ENCODE results near the gene DPM3. TPM values are rescaled to one million over a fixed set of nuclear protein-coding genes. Genes with fewer than 3 reads are reported as not detected.

Gene DPM3
- total and polyA plus RNA-seq, 8 donors = 19.6 to 91.0 (median 29.1) TPM

DNA sequence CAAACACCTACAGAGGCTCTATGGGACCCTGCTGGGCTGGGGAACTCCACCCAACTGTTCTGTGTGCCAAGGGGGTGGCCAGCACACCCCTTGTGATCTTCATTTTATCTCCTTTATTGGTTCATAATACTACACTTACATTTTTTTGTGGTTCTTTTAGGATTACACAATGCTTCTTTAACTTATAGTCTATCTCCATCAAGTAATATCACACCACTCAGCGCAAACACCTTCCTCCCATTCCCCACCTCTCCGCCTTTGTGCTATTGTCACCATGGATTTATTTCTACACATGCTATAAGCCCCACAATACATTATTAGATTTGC, 45.7 kb downstream of the DPM3 start:
- Histone ChIP-seq H3K27me3 (no peaks in the 10 kb centered on the region), H3K36me3 (no peaks in the 10 kb centered on the region), H3K27ac (no peak overlapping the region), H3K4me1 (peaks cover 11 to 21% of the 10 kb centered on the region in 2 donors), H3K9me3 (no peaks in the 10 kb centered on the region), H3K4me3 (no peak overlapping the region)
- ATAC-seq = peak; percentile 4
- TF ChIP-seq, protein P1, sequence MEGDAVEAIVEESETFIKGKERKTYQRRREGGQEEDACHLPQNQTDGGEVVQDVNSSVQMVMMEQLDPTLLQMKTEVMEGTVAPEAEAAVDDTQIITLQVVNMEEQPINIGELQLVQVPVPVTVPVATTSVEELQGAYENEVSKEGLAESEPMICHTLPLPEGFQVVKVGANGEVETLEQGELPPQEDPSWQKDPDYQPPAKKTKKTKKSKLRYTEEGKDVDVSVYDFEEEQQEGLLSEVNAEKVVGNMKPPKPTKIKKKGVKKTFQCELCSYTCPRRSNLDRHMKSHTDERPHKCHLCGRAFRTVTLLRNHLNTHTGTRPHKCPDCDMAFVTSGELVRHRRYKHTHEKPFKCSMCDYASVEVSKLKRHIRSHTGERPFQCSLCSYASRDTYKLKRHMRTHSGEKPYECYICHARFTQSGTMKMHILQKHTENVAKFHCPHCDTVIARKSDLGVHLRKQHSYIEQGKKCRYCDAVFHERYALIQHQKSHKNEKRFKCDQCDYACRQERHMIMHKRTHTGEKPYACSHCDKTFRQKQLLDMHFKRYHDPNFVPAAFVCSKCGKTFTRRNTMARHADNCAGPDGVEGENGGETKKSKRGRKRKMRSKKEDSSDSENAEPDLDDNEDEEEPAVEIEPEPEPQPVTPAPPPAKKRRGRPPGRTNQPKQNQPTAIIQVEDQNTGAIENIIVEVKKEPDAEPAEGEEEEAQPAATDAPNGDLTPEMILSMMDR (IDR thresholded peaks at IDR 0.05) = no peak
- intact Hi-C loops (cut with DNase I) = no loop called here
- no peak for DNase-seq

- intact Hi-C loops (cut with DNase I) = loop anchor here in 1 of 2 donors (2.0 kb wide), 1 partner anchor 75 kb away; no protein-coding TSS in a partner anchor
Measured at GRCh38 chr1:155093911-155094621, 46.3 kb downstream of the DPM3 start.

DNA sequence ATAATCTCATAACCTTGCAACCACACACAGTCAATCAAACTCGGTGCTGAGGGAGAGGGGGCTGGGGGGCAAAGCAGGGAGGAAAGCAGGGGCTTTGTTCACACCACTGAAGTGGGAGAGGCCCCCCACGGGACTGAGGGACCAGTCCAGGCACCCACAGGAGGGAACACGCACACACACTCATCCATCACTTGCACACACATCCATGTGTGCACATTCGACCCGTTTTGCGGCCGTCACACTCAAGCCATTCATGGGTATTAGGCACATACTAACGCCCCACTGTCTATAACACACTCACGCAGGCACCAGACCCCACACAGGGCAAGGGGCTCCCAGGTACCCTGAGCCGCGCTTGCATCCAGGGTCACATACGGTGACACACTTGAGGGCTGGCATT, 47.7 kb downstream of the DPM3 start:
- ATAC-seq (no peak), DNase-seq (peak in 1 of 4 donors; percentile 39)
- Histone ChIP-seq H3K4me3 (no peak overlapping the region), H3K9me3 (no peaks in the 10 kb centered on the region), H3K36me3 (no peaks in the 10 kb centered on the region), H3K4me1 (peaks cover 11 to 21% of the 10 kb centered on the region in 2 donors), H3K27ac (no peak overlapping the region), H3K27me3 (no peaks in the 10 kb centered on the region)
- TF ChIP-seq, protein P1 (IDR thresholded peaks at IDR 0.05) = no peak
- intact Hi-C loops (cut with DNase I) = loop anchor here in 1 of 2 donors (2.0 kb wide), 1 partner anchor 76 kb away; no protein-coding TSS in a partner anchor

More at GRCh38 chr1:155093911-155094621, 46.3 kb downstream of the DPM3 start:
- no peaks in the 10 kb centered on the region for H3K9me3 ChIP-seq
- H3K4me3 ChIP-seq = no peak overlapping the region
- H3K36me3 ChIP-seq = no peaks in the 10 kb centered on the region
- H3K27ac ChIP-seq = peak overlapping the region in 1 of 2 donors; percentile 49
- H3K27me3 ChIP-seq = no peaks in the 10 kb centered on the region
- H3K4me1 ChIP-seq = peaks cover 11 to 21% of the 10 kb centered on the region in 2 donors
- TF ChIP-seq, protein P1 (IDR thresholded peaks at IDR 0.05) = no peak
- peak in 2 of 4 donors; percentile 42 to 72 for DNase-seq
- ATAC-seq = peak; percentile 77

- peak in 1 of 4 donors; percentile 36 for DNase-seq
- no peak for ATAC-seq
- H3K4me1 ChIP-seq = peaks cover 11 to 21% of the 10 kb centered on the region in 2 donors
- no peaks in the 10 kb centered on the region for H3K27me3 ChIP-seq
- no peak overlapping the region for H3K4me3 ChIP-seq
- intact Hi-C loops (cut with DNase I) = loop anchor here in 1 of 2 donors (2.0 kb wide), 1 partner anchor 77 kb away; no protein-coding TSS in a partner anchor
- no peaks in the 10 kb centered on the region for H3K9me3 ChIP-seq
- TF ChIP-seq, protein P1 (IDR thresholded peaks at IDR 0.05) = no peak
- H3K27ac ChIP-seq = no peak overlapping the region
- H3K36me3 ChIP-seq = no peaks in the 10 kb centered on the region
Measured at GRCh38 chr1:155092131-155092530, 48.2 kb downstream of the DPM3 start.

Measured in left lung (tissue), 10 donors.